ENCODE measurements around the gene CDK6. TPM values are rescaled to one million over a fixed set of nuclear protein-coding genes. Genes with fewer than 3 reads are reported as not detected.

The CDK6 gene
- total RNA-seq, 1 experiment from 2014 or later = 41.4 TPM

DNA sequence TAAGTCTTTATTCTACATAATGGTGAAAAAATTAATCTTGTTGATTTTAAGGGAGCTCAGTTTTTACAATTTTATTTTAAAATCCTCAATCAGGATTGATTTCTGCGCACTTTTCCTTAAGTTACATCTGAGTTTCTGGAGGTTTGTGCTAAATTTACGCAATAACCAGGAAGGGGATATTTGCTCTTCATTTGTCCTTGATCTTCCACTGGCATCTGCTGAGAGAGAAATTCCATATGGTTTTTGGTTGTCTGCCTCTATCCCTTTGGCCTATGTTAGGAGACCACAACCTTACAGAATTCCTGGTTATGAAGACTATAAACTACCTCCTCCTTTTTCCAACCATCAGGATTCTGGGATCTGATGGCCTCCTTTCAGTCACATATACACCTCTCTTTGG, 20.1 kb upstream of the CDK6 start:
- intact Hi-C loops (cut with micrococcal nuclease) = no loop called here
- no peaks in the 10 kb centered on the region for H3K4me1 ChIP-seq (ENCODE audit: control insufficient read depth in 1 of 2, insufficient read depth in 2 of 2, low read length in 2 of 2)
- no peak overlapping the region for H3K27ac ChIP-seq (ENCODE audit: low read depth, low read length)
- no peak overlapping the region for H3K4me3 ChIP-seq (replicated peaks in 1 of 2; ENCODE audit: low read depth in 1 of 2, low read length in 2 of 2)
- no peaks in the 10 kb centered on the region for H3K27me3 ChIP-seq (ENCODE audit: insufficient read depth, low read length)
- TF ChIP-seq SRF (IDR thresholded peaks at IDR 0.05; ENCODE audit: low read depth) (no peak), YY1 (IDR thresholded peaks at IDR 0.05; ENCODE audit: extremely low read depth, insufficient replicate concordance, low read depth, low read length) (no peak), EGR1 (IDR thresholded peaks at IDR 0.05; ENCODE audit: low read depth) (no peak), POLR2A (IDR thresholded peaks at IDR 0.05; ENCODE audit: borderline replicate concordance, extremely low read depth, insufficient read depth, insufficient read length) (no peak), ZFX (IDR thresholded peaks at IDR 0.05) (no peak), POLR2AphosphoS5 (IDR thresholded peaks at IDR 0.05; ENCODE audit: low read depth, low read length) (no peak), ZNF274 (IDR thresholded peaks at IDR 0.05; ENCODE audit: low read depth, low read length) (no peak), SP1 (IDR thresholded peaks at IDR 0.05; ENCODE audit: low read depth) (no peak), ATF3 (IDR thresholded peaks at IDR 0.05) (no peak), JUND (IDR thresholded peaks at IDR 0.05) (no peak), REST (IDR thresholded peaks at IDR 0.05; ENCODE audit: low read depth) (no peak), CEBPB (IDR thresholded peaks at IDR 0.05; ENCODE audit: low read depth) (no peak), EZH2phosphoT487 (IDR thresholded peaks at IDR 0.05; ENCODE audit: borderline replicate concordance) (no peak), FOSL1 (IDR thresholded peaks at IDR 0.05; ENCODE audit: low read depth) (no peak), ELF1 (IDR thresholded peaks at IDR 0.05; ENCODE audit: borderline replicate concordance, low read depth) (no peak)
- TF ChIP-seq, protein P1, sequence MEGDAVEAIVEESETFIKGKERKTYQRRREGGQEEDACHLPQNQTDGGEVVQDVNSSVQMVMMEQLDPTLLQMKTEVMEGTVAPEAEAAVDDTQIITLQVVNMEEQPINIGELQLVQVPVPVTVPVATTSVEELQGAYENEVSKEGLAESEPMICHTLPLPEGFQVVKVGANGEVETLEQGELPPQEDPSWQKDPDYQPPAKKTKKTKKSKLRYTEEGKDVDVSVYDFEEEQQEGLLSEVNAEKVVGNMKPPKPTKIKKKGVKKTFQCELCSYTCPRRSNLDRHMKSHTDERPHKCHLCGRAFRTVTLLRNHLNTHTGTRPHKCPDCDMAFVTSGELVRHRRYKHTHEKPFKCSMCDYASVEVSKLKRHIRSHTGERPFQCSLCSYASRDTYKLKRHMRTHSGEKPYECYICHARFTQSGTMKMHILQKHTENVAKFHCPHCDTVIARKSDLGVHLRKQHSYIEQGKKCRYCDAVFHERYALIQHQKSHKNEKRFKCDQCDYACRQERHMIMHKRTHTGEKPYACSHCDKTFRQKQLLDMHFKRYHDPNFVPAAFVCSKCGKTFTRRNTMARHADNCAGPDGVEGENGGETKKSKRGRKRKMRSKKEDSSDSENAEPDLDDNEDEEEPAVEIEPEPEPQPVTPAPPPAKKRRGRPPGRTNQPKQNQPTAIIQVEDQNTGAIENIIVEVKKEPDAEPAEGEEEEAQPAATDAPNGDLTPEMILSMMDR (IDR thresholded peaks at IDR 0.05 in 2 of 3, conservative IDR thresholded peaks at IDR 0.05 in 1 of 3; ENCODE audit: borderline replicate concordance in 1 of 3, insufficient read depth in 1 of 3, low read depth in 2 of 3, low read length in 2 of 3) = no peak
- no peak overlapping the region for H2AFZ ChIP-seq (ENCODE audit: low read depth, low read length, poor library complexity, severe bottlenecking)
- H3K36me3 ChIP-seq (ENCODE audit: control insufficient read depth in 1 of 2, insufficient read depth in 2 of 2, low read length in 2 of 2) = no peaks in the 10 kb centered on the region
- no peak overlapping the region for H3K4me2 ChIP-seq (ENCODE audit: low read length)
- H3K9me3 ChIP-seq (ENCODE audit: control insufficient read depth in 1 of 2, insufficient read depth in 1 of 2, low read depth in 1 of 2, low read length in 2 of 2) = no peaks in the 10 kb centered on the region
- DNase-seq (ENCODE audit: low read depth, low spot score) = no peak
- no peaks in the 10 kb centered on the region for H4K20me1 ChIP-seq (ENCODE audit: insufficient read depth)
- no TSS peak for BruUV-seq (replicated peaks)
- ChIA-PET RAD21 (ENCODE audit: low non-redundant PET in 1 of 2, low total read pairs in 2 of 2, uncharacterized antibody in 2 of 2, unreplicated experiment in 2 of 2) (no interaction called here), CTCF (no interaction called here), POLR2A (no interaction called here)
- H3K9me2 ChIP-seq (ENCODE audit: insufficient read depth) = no peaks in the 10 kb centered on the region
- no peak overlapping the region for H3K9ac ChIP-seq (ENCODE audit: low read length)
- H3K79me2 ChIP-seq (ENCODE audit: insufficient read depth, low read length) = no peaks in the 10 kb centered on the region
- no peak for ATAC-seq

Data from HCT116 (cell line).